HG03045 (cell line): ENCODE measurements around the gene MRPL2.

Experiments used
- ATAC-seq: cut with Tn5 transposase; IDR thresholded peaks from one replicate; pipeline ENCODE4 v1.9.1; 2021; ENCODE audit warnings: mild to moderate bottlenecking, moderate library complexity; ENCODE audit not compliant: unreplicated experiment

Gene MRPL2

GRCh38 chr6:43021270-43022047, 37.8 kb downstream of the MRPL2 start, which contains the start of gene RRP36:
TSS of gene RRP36 (plus strand) at chr6:43021623. CDS start at chr6:43021655, 32 bp downstream.
- peak; percentile 84 for ATAC-seq

GRCh38 chr6:43020847-43021246, 38.4 kb downstream of the MRPL2 start:
- ATAC-seq = no peak

GRCh38 chr6:43020052-43020705, 39.1 kb downstream of the MRPL2 start:
- ATAC-seq = no peak

GRCh38 chr6:43019152-43019551, 40.1 kb downstream of the MRPL2 start:
- ATAC-seq = no peak

GRCh38 chr6:43016943-43017334, 42.3 kb downstream of the MRPL2 start:
- no peak for ATAC-seq

- no peak for ATAC-seq
Observed at GRCh38 chr6:43016176-43016942, 42.9 kb downstream of the MRPL2 start.

GRCh38 chr6:43014434-43014909, 44.8 kb downstream of the MRPL2 start:
- no peak for ATAC-seq

- peak; percentile 89 for ATAC-seq
Observed at GRCh38 chr6:43013843-43014433, 45.3 kb downstream of the MRPL2 start, which contains the start of the genes KLHDC3 and MEA1. TSS of gene KLHDC3 (plus strand) at chr6:43014249. CDS start at chr6:43017193, 2,944 bp downstream. TSS of gene MEA1 (minus strand) at chr6:43013946. CDS start at chr6:43013813, 133 bp downstream.

GRCh38 chr6:43013097-43013842, 46.0 kb downstream of the MRPL2 start:
- ATAC-seq = no peak

- ATAC-seq = no peak
Observed at GRCh38 chr6:43012364-43012763, 46.9 kb downstream of the MRPL2 start.

- no peak for ATAC-seq
Observed at GRCh38 chr6:43011207-43011606, 48.0 kb downstream of the MRPL2 start.

- no peak for ATAC-seq
Observed at GRCh38 chr6:43009124-43009523, 50.1 kb downstream of the MRPL2 start.

- no peak for ATAC-seq
Observed at GRCh38 chr6:43007126-43007525, 52.1 kb downstream of the MRPL2 start.

GRCh38 chr6:43006251-43006650, 53.0 kb downstream of the MRPL2 start:
- no peak for ATAC-seq

- ATAC-seq = no peak
Observed at GRCh38 chr6:43005844-43006243, 53.4 kb downstream of the MRPL2 start.
